H1 (cell line): ENCODE measurements around the gene DGKZ. TPM values are rescaled to one million over a fixed set of nuclear protein-coding genes. Genes with fewer than 3 reads are reported as not detected.

Experiments
- CTCF ChIA-PET: fragments of 300-600 bp; sonication (Branson Sonifier 250); formaldehyde crosslinking; loops from one replicate; lab custom pipeline; 2021; ENCODE audit not compliant: partially characterized antibody; lab: Charles Lee
- POLR2A ChIA-PET: fragments of 300-600 bp; sonication (Branson Sonifier 250); formaldehyde crosslinking; loops from one replicate; lab custom pipeline; 2021; ENCODE audit warnings: inconsistent platforms; ENCODE audit not compliant: partially characterized antibody; lab: Charles Lee
- DNase-seq, 2 experiments: peaks; one replicate each; pipeline versions ENCODE4 v3.0.0 to v3.0.0-alpha.2; 2010 to 2022; ENCODE audit warnings: low spot score in 2 of 2, low read depth in 1 of 2, mixed read lengths in 1 of 2
- FAIRE-seq: peaks from 2 replicates; lab custom pipeline; 2011; peaks lifted over from hg19 to GRCh38; lab: Jason Lieb, UNC
- H2AFZ ChIP-seq: 2 replicates; pipeline ENCODE4 v1.8.1; 2012; ENCODE audit warnings: low read length, inconsistent platforms
- H2AK5ac ChIP-seq: 2 replicates; pipeline ENCODE4 v1.6.1; 2013; ENCODE audit warnings: low read depth, low read length
- H2BK120ac ChIP-seq: replicated peaks from 2 replicates; pipeline ENCODE3; 2013; ENCODE audit warnings: low read depth, low read length, inconsistent platforms
- H2BK12ac ChIP-seq: 2 replicates; pipeline ENCODE4 v1.6.1; 2013; ENCODE audit warnings: low read depth, low read length
- H2BK15ac ChIP-seq: 2 replicates; pipeline ENCODE4 v1.6.1; 2013; ENCODE audit warnings: low read length
- H2BK20ac ChIP-seq: 2 replicates; pipeline ENCODE4 v1.6.1; 2013; ENCODE audit warnings: low read length
- H2BK5ac ChIP-seq: 2 replicates; pipeline ENCODE4 v1.6.1; 2013; ENCODE audit warnings: low read depth, low read length
- H3K14ac ChIP-seq: 2 replicates; pipeline ENCODE4 v1.6.1; 2013; ENCODE audit warnings: inconsistent platforms; ENCODE audit not compliant: insufficient read length
- H3K18ac ChIP-seq: 2 replicates; pipeline ENCODE4 v1.6.1; 2013; ENCODE audit warnings: low read length; ENCODE audit errors: extremely low read depth
- H3K23ac ChIP-seq: 2 replicates; pipeline ENCODE4 v1.6.1; 2013; ENCODE audit warnings: inconsistent platforms; ENCODE audit not compliant: insufficient read length
- H3K23me2 ChIP-seq: 2 replicates; pipeline ENCODE4 v1.6.1; 2013; ENCODE audit warnings: low read depth, low read length
- H3K27ac ChIP-seq: 2 replicates; pipeline ENCODE4 v1.6.1; 2011; ENCODE audit warnings: low read depth, low read length, inconsistent platforms
- H3K27me3 ChIP-seq, 4 experiments: replicated peaks in 1 of 4; 1 replicate in 1 of 4; 2 replicates in 3 of 4; pipeline versions ENCODE4 v1.6.1 to v1.8.1; 2011 to 2013; ENCODE audit warnings: low read length in 3 of 4, mild to moderate bottlenecking in 3 of 4, inconsistent platforms in 2 of 4, mixed read lengths in 2 of 4, moderate library complexity in 1 of 4; ENCODE audit not compliant: control insufficient read depth in 3 of 4, insufficient read depth in 3 of 4; ENCODE audit errors: extremely low read depth in 1 of 4
- H3K36me3 ChIP-seq, 4 experiments: 2 replicates each; pipeline versions ENCODE4 v1.6.1 to v1.8.1; 2011 to 2013; ENCODE audit warnings: mild to moderate bottlenecking in 4 of 4, low read length in 3 of 4, moderate library complexity in 2 of 4, control low read depth in 1 of 4, inconsistent platforms in 1 of 4; ENCODE audit not compliant: insufficient read depth in 4 of 4, control insufficient read depth in 2 of 4
- H3K4ac ChIP-seq: replicated peaks from 2 replicates; pipeline ENCODE3; 2013; ENCODE audit warnings: low read length, low read depth, mixed read lengths, inconsistent platforms; ENCODE audit not compliant: insufficient read length
- H3K4me1 ChIP-seq, 4 experiments: replicated peaks in 1 of 4; 1 replicate in 1 of 4; 2 replicates in 3 of 4; pipeline versions ENCODE4 v1.6.1 to v1.8.1; 2011 to 2013; ENCODE audit warnings: low read length in 3 of 4, inconsistent platforms in 2 of 4, mixed read lengths in 1 of 4; ENCODE audit not compliant: insufficient read depth in 4 of 4, control insufficient read depth in 3 of 4
- H3K4me2 ChIP-seq, 2 experiments: 2 replicates each; pipeline versions ENCODE4 v1.6.1 to v1.8.1; 2011 to 2013; ENCODE audit warnings: low read depth in 2 of 2, low read length in 2 of 2, control low read depth in 1 of 2, inconsistent platforms in 1 of 2, mild to moderate bottlenecking in 1 of 2; ENCODE audit not compliant: insufficient read depth in 1 of 2
- H3K4me3 ChIP-seq, 4 experiments: fragments of 200-600, 300-600 bp in 1 of 4; sonication (generic), shearing (Covaris generic), sonication (Bioruptor Twin) in 1 of 4; 2 replicates each; pipeline versions ENCODE4 v1.5.1 to v1.8.1; 2011 to 2016; ENCODE audit warnings: low read length in 4 of 4, low read depth in 3 of 4, control low read depth in 2 of 4, inconsistent platforms in 2 of 4, mild to moderate bottlenecking in 2 of 4, mixed read lengths in 1 of 4, moderate library complexity in 1 of 4; ENCODE audit not compliant: insufficient read depth in 2 of 4; ENCODE audit errors: extremely low read depth in 1 of 4
- H3K56ac ChIP-seq: replicated peaks from 2 replicates; pipeline ENCODE3; 2013; ENCODE audit warnings: low read depth, mild to moderate bottlenecking, mixed read lengths, low read length, inconsistent platforms; ENCODE audit not compliant: insufficient read length
- H3K79me1 ChIP-seq: 2 replicates; pipeline ENCODE4 v1.6.1; 2013; ENCODE audit warnings: low read depth, low read length, control low read depth
- H3K79me2 ChIP-seq, 2 experiments: 2 replicates each; pipeline versions ENCODE4 v1.6.1 to v1.8.1; 2012 to 2013; ENCODE audit warnings: low read length in 2 of 2, mild to moderate bottlenecking in 2 of 2, inconsistent platforms in 1 of 2; ENCODE audit not compliant: insufficient read depth in 2 of 2, control insufficient read depth in 1 of 2
- H3K9ac ChIP-seq, 4 experiments: replicated peaks in 1 of 4; 1 replicate in 1 of 4; 2 replicates in 3 of 4; pipeline versions ENCODE4 v1.6.1 to v1.8.1; 2011 to 2013; ENCODE audit warnings: low read depth in 3 of 4, low read length in 3 of 4, control low read depth in 2 of 4, mild to moderate bottlenecking in 2 of 4, moderate library complexity in 2 of 4, inconsistent platforms in 1 of 4; ENCODE audit errors: extremely low read depth in 1 of 4
- H3K9me3 ChIP-seq, 2 experiments: 2 replicates each; pipeline versions ENCODE4 v1.6.1 to v1.8.1; 2012 to 2013; ENCODE audit warnings: mild to moderate bottlenecking in 2 of 2, moderate library complexity in 2 of 2, control low read depth in 1 of 2, inconsistent platforms in 1 of 2, low read depth in 1 of 2, low read length in 1 of 2, mixed read lengths in 1 of 2; ENCODE audit not compliant: insufficient read depth in 2 of 2
- H4K20me1 ChIP-seq, 2 experiments: replicated peaks in 1 of 2; 2 replicates each; pipeline versions ENCODE3 to v1.8.1; 2011 to 2013; ENCODE audit warnings: inconsistent platforms in 2 of 2, low read length in 2 of 2, mild to moderate bottlenecking in 1 of 2; ENCODE audit not compliant: insufficient read depth in 2 of 2, control insufficient read depth in 1 of 2
- H4K5ac ChIP-seq: 2 replicates; pipeline ENCODE4 v1.6.1; 2013; ENCODE audit warnings: low read length, low read depth, mixed read lengths, inconsistent platforms; ENCODE audit not compliant: insufficient read length
- H4K8ac ChIP-seq: 2 replicates; pipeline ENCODE4 v1.8.0; 2013; ENCODE audit warnings: mild to moderate bottlenecking, moderate library complexity, low read length, inconsistent platforms; ENCODE audit not compliant: insufficient read depth; ENCODE audit errors: extremely low read depth
- H4K91ac ChIP-seq: replicated peaks from 2 replicates; pipeline ENCODE3; 2013; ENCODE audit warnings: low read length, mixed read lengths, inconsistent platforms; ENCODE audit not compliant: insufficient read length
- CHD2 ChIP-seq: IDR thresholded peaks from 2 replicates; pipeline ENCODE4 v1.6.1; 2012; ENCODE audit warnings: low read length, improper control_type of control experiment
- CREB1 ChIP-seq: IDR thresholded peaks from 2 replicates; pipeline ENCODE4 v1.6.1; 2012; ENCODE audit warnings: inconsistent platforms
- CTBP2 ChIP-seq: IDR thresholded peaks from 2 replicates; pipeline ENCODE4 v1.7.0; 2011; ENCODE audit warnings: borderline replicate concordance, mild to moderate bottlenecking, moderate library complexity, mixed read lengths, low read length; ENCODE audit not compliant: insufficient read depth, insufficient read length
- CTCF ChIP-seq, 3 experiments: IDR thresholded peaks; 1 replicate in 2 of 3; 2 replicates in 1 of 3; pipeline versions ENCODE4 v1.5.1 to v1.6.1; 2011; ENCODE audit warnings: low read length in 3 of 3, mild to moderate bottlenecking in 3 of 3, inconsistent platforms in 2 of 3, low read depth in 1 of 3, moderate library complexity in 1 of 3; ENCODE audit not compliant: insufficient read depth in 1 of 3; ENCODE audit errors: control extremely low read depth in 1 of 3
- FOSL1 ChIP-seq: IDR thresholded peaks from 2 replicates; pipeline ENCODE4 v1.6.1; 2011; ENCODE audit warnings: mild to moderate bottlenecking, low read depth, low read length, moderate library complexity; ENCODE audit not compliant: insufficient read depth
- SP1 ChIP-seq: IDR thresholded peaks from 2 replicates; pipeline ENCODE4 v1.6.1; 2011; ENCODE audit warnings: low read depth, low read length
- TBP ChIP-seq: IDR thresholded peaks from 2 replicates; pipeline ENCODE4 v1.6.1; 2011; ENCODE audit warnings: low read depth, low read length, improper control_type of control experiment
- TCF12 ChIP-seq: IDR thresholded peaks from 2 replicates; pipeline ENCODE4 v1.6.1; 2011; ENCODE audit warnings: low read depth, mild to moderate bottlenecking, low read length
- ZNF274 ChIP-seq: IDR thresholded peaks from 2 replicates; pipeline ENCODE4 v1.7.0; 2012; ENCODE audit warnings: low read length, borderline replicate concordance; ENCODE audit errors: extremely low read depth
- WGBS, 2 experiments: shearing (Covaris generic) in 1 of 2; methylation state at CpG; one replicate each; pipeline versions ENCODE4 v1.1.6 to v1.1.7; 2013 to 2015; ENCODE audit warnings: low lambda C conversion rate in 2 of 2, mixed read lengths in 2 of 2, inconsistent platforms in 1 of 2, low coverage in 1 of 2, missing lambda C conversion rate in 1 of 2; ENCODE audit not compliant: insufficient replicate concordance in 2 of 2, insufficient coverage in 1 of 2, insufficient read length in 1 of 2; ENCODE audit errors: extremely low coverage in 1 of 2, missing lambda C conversion rate in 1 of 2; 5-methylcytosine and 5-hydroxymethylcytosine counted together
- polyA plus RNA-seq, 7 experiments: library from polyadenylated mRNA; depleted of rRNA in 3 of 7; stranded (reverse) in 5 of 7; unstranded in 2 of 7; fragments of >200 nt in 5 of 7; fragments of 200-250 nt in 2 of 7; gene quantifications; 1 replicate in 5 of 7; 2 replicates in 1 of 7; 4 replicates in 1 of 7; pipeline versions ENCODE4 v1.2.1 to v1.2.3, GENCODE V29; 2011 to 2013; ENCODE audit warnings: missing spikeins in 2 of 7, mixed read lengths in 2 of 7
- total RNA-seq: library from RNA; stranded (reverse); fragmentation: NEBNext Ultra II Directional; extraction: Animal tissue kit (Norgen Biotek cat#: 25700); gene quantifications from 2 replicates; pipeline ENCODE4 v1.2.1, GENCODE V29; 2021

The DGKZ gene
- total and polyA plus RNA-seq, 2 of the 8 experiments (the other 6 are each of a cell fraction or from before 2014, with no cell fraction given), result 84.4 to 184 TPM

GRCh38 chr11:46331282-46331984 is 15.8 kb upstream of the DGKZ start:
- POLR2A ChIA-PET, result interaction anchor here (0.6 to 3.2 kb wide), 13 partner anchors 8 to 202 kb away, joined by 3 to 15 read pairs (median 6); partner anchors contain the start of gene DGKZ
- H3K27me3 ChIP-seq, result peaks cover 14 to 44% (median 39%) of the 10 kb centered on the region in 4 experiments
- FAIRE-seq, result no peak
- TF ChIP-seq ZNF274, result no peak
- no peak for TF ChIP-seq FOSL1
- no peak for TF ChIP-seq TBP
- TF ChIP-seq CREB1, result no peak
- TF ChIP-seq CTBP2, result no peak
- TF ChIP-seq CHD2, result no peak
- TF ChIP-seq CTCF (IDR thresholded peaks at IDR 0.05; ENCODE audit: control extremely low read depth in 1 of 3, insufficient read depth in 1 of 3, low read depth in 1 of 3, low read length in 3 of 3), result no peak
- TF ChIP-seq SP1, result no peak
- TF ChIP-seq TCF12, result no peak

More at GRCh38 chr11:46331282-46331984, 15.8 kb upstream of the DGKZ start:
- H3K9ac ChIP-seq, result no peak overlapping the region
- no peak for DNase-seq
- H3K79me1 ChIP-seq, result no peaks in the 10 kb centered on the region
- H2BK120ac ChIP-seq, result no peak overlapping the region
- H3K4ac ChIP-seq, result no peak overlapping the region
- no peaks in the 10 kb centered on the region for H3K36me3 ChIP-seq
- H3K79me2 ChIP-seq, result no peaks in the 10 kb centered on the region
- no peaks in the 10 kb centered on the region for H4K20me1 ChIP-seq
- H2BK12ac ChIP-seq, result peak overlapping the region; percentile 65; the same call in 1 of the 2 replicates
- H3K27ac ChIP-seq, result no peak overlapping the region
- no peak overlapping the region for H4K5ac ChIP-seq
- 84% methylated on average over 5 of the region's 5 CpGs; no CpG with 5 or more reads in 1 of the 2 experiments for WGBS, 2 experiments
- H2AFZ ChIP-seq, result no peak overlapping the region
- H3K4me3 ChIP-seq, result no peak overlapping the region
- peaks cover 8% of the 10 kb centered on the region; the same call in 1 of the 2 replicates for H3K23me2 ChIP-seq
- no peak overlapping the region for H3K56ac ChIP-seq
- peak overlapping the region; percentile 75 for H2BK15ac ChIP-seq
- peak overlapping the region; percentile 14 for H4K91ac ChIP-seq
- CTCF ChIA-PET, result interaction anchor here (0.8 to 42.5 kb wide), 11 partner anchors 17 to 207 kb away, joined by 3 to 1004 read pairs (median 4); partner anchors contain the start of genes DGKZ and MDK
- H3K9me3 ChIP-seq, result no peaks in the 10 kb centered on the region
- H3K14ac ChIP-seq, result no peak overlapping the region
- H4K8ac ChIP-seq, result no peak overlapping the region
- no peak overlapping the region; the same call in 1 of the 2 replicates for H3K18ac ChIP-seq
- peaks cover 4 to 37% (median 23%) of the 10 kb centered on the region in 4 experiments for H3K4me1 ChIP-seq
- peak overlapping the region; percentile 73; the same call in 1 of the 2 replicates for H2BK20ac ChIP-seq
- H2BK5ac ChIP-seq, result no peak overlapping the region
- H3K4me2 ChIP-seq, result no peak overlapping the region; a peak in 1 of 4 replicates
- no peak overlapping the region for H3K23ac ChIP-seq
- H2AK5ac ChIP-seq, result peak overlapping the region; percentile 29; the same call in 1 of the 2 replicates
